NCI-H2196 (cell line): ENCODE measurements around the gene DCHS1.

ENCODE experiments used
- DNase-seq: peaks from one replicate; lab custom pipeline; 2025; ENCODE audit not compliant: unreplicated experiment; lab: John Stamatoyannopoulos, UW

DCHS1 gene

GRCh38 chr11:6646918-6647679 lies 8.5 kb downstream of the DCHS1 start:
- DNase-seq = no peak

GRCh38 chr11:6646576-6646917 lies 9.1 kb downstream of the DCHS1 start:
- DNase-seq = no peak

GRCh38 chr11:6646071-6646470 lies 9.5 kb downstream of the DCHS1 start:
- DNase-seq = no peak

- DNase-seq = no peak
Observed at GRCh38 chr11:6642957-6643356, 12.7 kb downstream of the DCHS1 start.

- no peak for DNase-seq
Observed at GRCh38 chr11:6640985-6641701, 14.5 kb downstream of the DCHS1 start.

GRCh38 chr11:6640036-6640984 lies 15.3 kb downstream of the DCHS1 start:
- DNase-seq = no peak

GRCh38 chr11:6638429-6638828 lies 17.2 kb downstream of the DCHS1 start:
- DNase-seq = peak; percentile 30

- DNase-seq = peak; percentile 35
Observed at GRCh38 chr11:6637871-6638270, 17.7 kb downstream of the DCHS1 start.

- DNase-seq = no peak
Observed at GRCh38 chr11:6636480-6636879, 19.1 kb downstream of the DCHS1 start.

GRCh38 chr11:6635082-6635932 lies 20.3 kb downstream of the DCHS1 start:
- DNase-seq = no peak

- DNase-seq = no peak
Observed at GRCh38 chr11:6634534-6634933, 21.1 kb downstream of the DCHS1 start.

- no peak for DNase-seq
Observed at GRCh38 chr11:6633422-6634408, 21.9 kb downstream of the DCHS1 start.

GRCh38 chr11:6632116-6633073 lies 23.2 kb downstream of the DCHS1 start:
- DNase-seq = no peak

GRCh38 chr11:6631361-6631890 lies 24.2 kb downstream of the DCHS1 start:
- no peak for DNase-seq

GRCh38 chr11:6630632-6631291 lies 24.8 kb downstream of the DCHS1 start:
- DNase-seq = no peak

- no peak for DNase-seq
Observed at GRCh38 chr11:6629892-6630631, 25.5 kb downstream of the DCHS1 start.

GRCh38 chr11:6629573-6629891 lies 26.1 kb downstream of the DCHS1 start:
- DNase-seq = no peak
